SJSA1 (cell line): ENCODE data around the gene SLC38A1. TPM values are rescaled to one million over a fixed set of nuclear protein-coding genes. Genes with fewer than 3 reads are reported as not detected.

Experiments
- DNase-seq, 2 experiments: peaks; one replicate each; pipeline ENCODE4 v3.0.0-alpha.2; 2015 to 2020; ENCODE audit warnings: low spot score in 2 of 2, low read depth in 1 of 2
- H3K27ac ChIP-seq: fragments of 250-450 bp; sonication (Bioruptor Pico); 2 replicates; pipeline ENCODE4 v1.5.1; 2020; ENCODE audit warnings: mild to moderate bottlenecking, moderate library complexity
- H3K27me3 ChIP-seq: fragments of 250-450 bp; sonication (Bioruptor Pico); replicated peaks from 2 replicates; pipeline ENCODE4 v1.5.1; 2020; ENCODE audit warnings: mild to moderate bottlenecking, moderate library complexity
- H3K36me3 ChIP-seq: fragments of 250-450 bp; sonication (Bioruptor Pico); 2 replicates; pipeline ENCODE4 v1.5.1; 2020; ENCODE audit warnings: mild to moderate bottlenecking
- H3K4me1 ChIP-seq: fragments of 250-450 bp; sonication (Bioruptor Pico); replicated peaks from 2 replicates; pipeline ENCODE4 v1.6.1; 2021; ENCODE audit warnings: mild to moderate bottlenecking
- H3K4me3 ChIP-seq: fragments of 250-450 bp; sonication (Bioruptor Pico); 2 replicates; pipeline ENCODE4 v1.5.1; 2020; ENCODE audit warnings: mild to moderate bottlenecking
- H3K9me3 ChIP-seq: fragments of 250-450 bp; sonication (Bioruptor Pico); replicated peaks from 2 replicates; pipeline ENCODE4 v1.5.1; 2020; ENCODE audit warnings: mild to moderate bottlenecking
- total RNA-seq: library from RNA; depleted of rRNA; stranded (reverse); fragments of >200 nt; shearing (Covaris generic); gene quantifications from 2 replicates; pipeline ENCODE4 v1.2.3, GENCODE V29; 2014

The SLC38A1 gene
- total RNA-seq, 1 experiment from 2014 or later: 15.6 TPM

- no peak for DNase-seq
- H3K9me3 ChIP-seq: no peaks in the 10 kb centered on the region
- H3K4me1 ChIP-seq: peaks cover 41% of the 10 kb centered on the region
- no peak overlapping the region for H3K4me3 ChIP-seq
- no peak overlapping the region for H3K27ac ChIP-seq
- H3K36me3 ChIP-seq: no peaks in the 10 kb centered on the region
- no peaks in the 10 kb centered on the region for H3K27me3 ChIP-seq
Observed at GRCh38 chr12:46217541-46218321, 51.1 kb downstream of the SLC38A1 start.

- H3K4me1 ChIP-seq: peaks cover 18% of the 10 kb centered on the region
- H3K27ac ChIP-seq: no peak overlapping the region
- DNase-seq: no peak
- H3K4me3 ChIP-seq: no peak overlapping the region
- H3K9me3 ChIP-seq: no peaks in the 10 kb centered on the region
- H3K36me3 ChIP-seq: no peaks in the 10 kb centered on the region
- H3K27me3 ChIP-seq: no peaks in the 10 kb centered on the region
Observed at GRCh38 chr12:46214668-46215436, 54.0 kb downstream of the SLC38A1 start.

GRCh38 chr12:46212108-46212982 lies 56.5 kb downstream of the SLC38A1 start:
- Histone ChIP-seq H3K36me3 (no peaks in the 10 kb centered on the region), H3K27ac (no peak overlapping the region), H3K4me1 (peaks cover 26% of the 10 kb centered on the region), H3K9me3 (no peaks in the 10 kb centered on the region), H3K4me3 (no peak overlapping the region), H3K27me3 (no peaks in the 10 kb centered on the region)
- DNase-seq: no peak

GRCh38 chr12:46210873-46211439 lies 57.9 kb downstream of the SLC38A1 start:
- Histone ChIP-seq H3K27me3 (no peaks in the 10 kb centered on the region), H3K4me3 (no peak overlapping the region), H3K36me3 (no peaks in the 10 kb centered on the region), H3K9me3 (no peaks in the 10 kb centered on the region), H3K4me1 (peaks cover 26% of the 10 kb centered on the region), H3K27ac (no peak overlapping the region)
- no peak for DNase-seq

- DNase-seq: no peak
- Histone ChIP-seq H3K4me3 (no peak overlapping the region), H3K9me3 (no peaks in the 10 kb centered on the region), H3K27ac (no peak overlapping the region), H3K36me3 (no peaks in the 10 kb centered on the region), H3K27me3 (no peaks in the 10 kb centered on the region), H3K4me1 (peaks cover 25% of the 10 kb centered on the region)
Observed at GRCh38 chr12:46209914-46210872, 58.6 kb downstream of the SLC38A1 start.

GRCh38 chr12:46209170-46209569 lies 59.7 kb downstream of the SLC38A1 start:
- Histone ChIP-seq H3K27me3 (no peaks in the 10 kb centered on the region), H3K36me3 (peaks cover 2% of the 10 kb centered on the region; the same call in 1 of the 2 replicates), H3K9me3 (no peaks in the 10 kb centered on the region), H3K4me1 (peaks cover 23% of the 10 kb centered on the region), H3K27ac (no peak overlapping the region), H3K4me3 (no peak overlapping the region)
- DNase-seq: no peak

- peaks cover 2% of the 10 kb centered on the region; the same call in 1 of the 2 replicates for H3K36me3 ChIP-seq
- no peak overlapping the region for H3K27ac ChIP-seq
- no peaks in the 10 kb centered on the region for H3K27me3 ChIP-seq
- H3K4me3 ChIP-seq: no peak overlapping the region
- H3K9me3 ChIP-seq: no peaks in the 10 kb centered on the region
- peaks cover 23% of the 10 kb centered on the region for H3K4me1 ChIP-seq
- DNase-seq: peak in 1 of 2 experiments; percentile 29
Observed at GRCh38 chr12:46208370-46208769, 60.5 kb downstream of the SLC38A1 start.

- Histone ChIP-seq H3K4me1 (peaks cover 23% of the 10 kb centered on the region), H3K27me3 (no peaks in the 10 kb centered on the region), H3K27ac (no peak overlapping the region), H3K9me3 (no peaks in the 10 kb centered on the region), H3K4me3 (no peak overlapping the region), H3K36me3 (peaks cover 2% of the 10 kb centered on the region; the same call in 1 of the 2 replicates)
- no peak for DNase-seq
Observed at GRCh38 chr12:46207644-46208043, 61.2 kb downstream of the SLC38A1 start.

GRCh38 chr12:46206471-46206870 lies 62.4 kb downstream of the SLC38A1 start:
- Histone ChIP-seq H3K27ac (no peak overlapping the region), H3K4me1 (peaks cover 23% of the 10 kb centered on the region), H3K9me3 (no peaks in the 10 kb centered on the region), H3K27me3 (no peaks in the 10 kb centered on the region), H3K36me3 (peaks cover 2% of the 10 kb centered on the region; the same call in 1 of the 2 replicates), H3K4me3 (no peak overlapping the region)
- DNase-seq: no peak

GRCh38 chr12:46205294-46205693 lies 63.5 kb downstream of the SLC38A1 start:
- no peak for DNase-seq
- Histone ChIP-seq H3K36me3 (peaks cover 5% of the 10 kb centered on the region; the same call in 1 of the 2 replicates), H3K27ac (no peak overlapping the region), H3K4me1 (peaks cover 22% of the 10 kb centered on the region), H3K9me3 (no peaks in the 10 kb centered on the region), H3K27me3 (no peaks in the 10 kb centered on the region), H3K4me3 (no peak overlapping the region)

GRCh38 chr12:46201284-46201789 lies 67.5 kb downstream of the SLC38A1 start:
- no peaks in the 10 kb centered on the region for H3K27me3 ChIP-seq
- no peaks in the 10 kb centered on the region for H3K4me1 ChIP-seq
- H3K9me3 ChIP-seq: no peaks in the 10 kb centered on the region
- no peak overlapping the region for H3K27ac ChIP-seq
- no peak for DNase-seq
- H3K4me3 ChIP-seq: no peak overlapping the region
- H3K36me3 ChIP-seq: peaks cover 17% of the 10 kb centered on the region

- Histone ChIP-seq H3K27ac (no peak overlapping the region), H3K27me3 (no peaks in the 10 kb centered on the region), H3K4me1 (no peaks in the 10 kb centered on the region), H3K9me3 (no peaks in the 10 kb centered on the region), H3K4me3 (no peak overlapping the region), H3K36me3 (peaks cover 25% of the 10 kb centered on the region)
- DNase-seq: no peak
Observed at GRCh38 chr12:46200551-46200950, 68.3 kb downstream of the SLC38A1 start.
